ENCODE results near the gene TULP4. TPM values are rescaled to one million over a fixed set of nuclear protein-coding genes. Genes with fewer than 3 reads are reported as not detected.

TULP4 gene
- total RNA-seq, 1 donor from 2014 or later: 252 TPM

GRCh38 chr6:158377860-158378259, 65.6 kb downstream of the TULP4 start:
- Mint-ChIP-seq H3K36me3 (peaks cover 4% of the 10 kb centered on the region), H3K27me3 (ENCODE audit: insufficient read depth, low read depth) (peaks cover 2% of the 10 kb centered on the region)

GRCh38 chr6:158379336-158379735, 67.1 kb downstream of the TULP4 start:
- H3K27me3 ChIP-seq: no peaks in the 10 kb centered on the region
- H3K27ac ChIP-seq: no peak overlapping the region
- no peak overlapping the region for H3K4me2 ChIP-seq
- H3K4me1 Mint-ChIP-seq: no peaks in the 10 kb centered on the region
- H2AFZ ChIP-seq (replicated peaks): no peak overlapping the region
- no peaks in the 10 kb centered on the region for H3K9me3 ChIP-seq (ENCODE audit: low read depth)
- peak overlapping the region; percentile 48 for H3K27ac Mint-ChIP-seq
- peaks cover 12% of the 10 kb centered on the region for H3K79me2 ChIP-seq (ENCODE audit: low read depth)
- no peaks in the 10 kb centered on the region for H3F3A ChIP-seq (ENCODE audit: low read depth)
- no peak overlapping the region for H3K9ac ChIP-seq
- no peak for DNase-seq (ENCODE audit: low spot score)
- H3K4me3 ChIP-seq: no peak overlapping the region
- peaks cover 6% of the 10 kb centered on the region for H3K4me1 ChIP-seq
- peaks cover 4% of the 10 kb centered on the region for H3K36me3 Mint-ChIP-seq
- H3K27me3 Mint-ChIP-seq (ENCODE audit: insufficient read depth, low read depth): peaks cover 2% of the 10 kb centered on the region
- no peak overlapping the region for H3K4me3 Mint-ChIP-seq
- no peak for TF ChIP-seq EZH2phosphoT487 (IDR thresholded peaks at IDR 0.05)
- TF ChIP-seq CTCF (IDR thresholded peaks at IDR 0.05): no peak
- TF ChIP-seq EZH2 (IDR thresholded peaks at IDR 0.05): no peak
- H3K9me3 Mint-ChIP-seq: no peaks in the 10 kb centered on the region
- no peaks in the 10 kb centered on the region for H4K20me1 ChIP-seq (ENCODE audit: low read depth)
- H3K36me3 ChIP-seq: no peaks in the 10 kb centered on the region

More at GRCh38 chr6:158377860-158378259, 65.6 kb downstream of the TULP4 start:
- H3K36me3 ChIP-seq: no peaks in the 10 kb centered on the region
- Mint-ChIP-seq H3K9me3 (no peaks in the 10 kb centered on the region), H3K27ac (no peak overlapping the region), H3K4me1 (no peaks in the 10 kb centered on the region), H3K4me3 (no peak overlapping the region)
- H3F3A ChIP-seq (ENCODE audit: low read depth): no peaks in the 10 kb centered on the region
- peaks cover 18% of the 10 kb centered on the region for H3K79me2 ChIP-seq (ENCODE audit: low read depth)
- DNase-seq (ENCODE audit: low spot score): no peak
- no peaks in the 10 kb centered on the region for H4K20me1 ChIP-seq (ENCODE audit: low read depth)
- no peaks in the 10 kb centered on the region for H3K9me3 ChIP-seq (ENCODE audit: low read depth)
- no peak overlapping the region for H2AFZ ChIP-seq (replicated peaks)
- peaks cover 6% of the 10 kb centered on the region for H3K4me1 ChIP-seq
- no peaks in the 10 kb centered on the region for H3K27me3 ChIP-seq
- H3K4me2 ChIP-seq: no peak overlapping the region
- H3K4me3 ChIP-seq: no peak overlapping the region
- no peak overlapping the region for H3K9ac ChIP-seq
- H3K27ac ChIP-seq: no peak overlapping the region
- TF ChIP-seq EZH2 (IDR thresholded peaks at IDR 0.05) (no peak), CTCF (IDR thresholded peaks at IDR 0.05) (no peak), EZH2phosphoT487 (IDR thresholded peaks at IDR 0.05) (no peak)

GRCh38 chr6:158381214-158381613, 68.9 kb downstream of the TULP4 start:
- no peak overlapping the region for H3K4me2 ChIP-seq

More at GRCh38 chr6:158381214-158381613, 68.9 kb downstream of the TULP4 start:
- no peaks in the 10 kb centered on the region for H3F3A ChIP-seq (ENCODE audit: low read depth)
- Mint-ChIP-seq H3K4me1 (no peaks in the 10 kb centered on the region), H3K27me3 (ENCODE audit: insufficient read depth, low read depth) (peaks cover 2% of the 10 kb centered on the region), H3K27ac (no peak overlapping the region), H3K9me3 (no peaks in the 10 kb centered on the region), H3K36me3 (peaks cover 4% of the 10 kb centered on the region), H3K4me3 (no peak overlapping the region)
- no peaks in the 10 kb centered on the region for H3K36me3 ChIP-seq
- no peak overlapping the region for H3K4me3 ChIP-seq
- DNase-seq (ENCODE audit: low spot score): no peak
- H3K9ac ChIP-seq: no peak overlapping the region
- no peak overlapping the region for H2AFZ ChIP-seq (replicated peaks)
- no peaks in the 10 kb centered on the region for H3K27me3 ChIP-seq
- TF ChIP-seq EZH2 (IDR thresholded peaks at IDR 0.05) (no peak), CTCF (IDR thresholded peaks at IDR 0.05) (no peak), EZH2phosphoT487 (IDR thresholded peaks at IDR 0.05) (no peak)
- H3K4me1 ChIP-seq: peaks cover 6% of the 10 kb centered on the region
- H3K27ac ChIP-seq: no peak overlapping the region
- H3K9me3 ChIP-seq (ENCODE audit: low read depth): peaks cover 5% of the 10 kb centered on the region
- H4K20me1 ChIP-seq (ENCODE audit: low read depth): no peaks in the 10 kb centered on the region
- H3K79me2 ChIP-seq (ENCODE audit: low read depth): peaks cover 18% of the 10 kb centered on the region

Data from neural progenitor cell (in vitro differentiated cells).